ENCODE data around the gene ITM2A.

The ITM2A gene

DNA sequence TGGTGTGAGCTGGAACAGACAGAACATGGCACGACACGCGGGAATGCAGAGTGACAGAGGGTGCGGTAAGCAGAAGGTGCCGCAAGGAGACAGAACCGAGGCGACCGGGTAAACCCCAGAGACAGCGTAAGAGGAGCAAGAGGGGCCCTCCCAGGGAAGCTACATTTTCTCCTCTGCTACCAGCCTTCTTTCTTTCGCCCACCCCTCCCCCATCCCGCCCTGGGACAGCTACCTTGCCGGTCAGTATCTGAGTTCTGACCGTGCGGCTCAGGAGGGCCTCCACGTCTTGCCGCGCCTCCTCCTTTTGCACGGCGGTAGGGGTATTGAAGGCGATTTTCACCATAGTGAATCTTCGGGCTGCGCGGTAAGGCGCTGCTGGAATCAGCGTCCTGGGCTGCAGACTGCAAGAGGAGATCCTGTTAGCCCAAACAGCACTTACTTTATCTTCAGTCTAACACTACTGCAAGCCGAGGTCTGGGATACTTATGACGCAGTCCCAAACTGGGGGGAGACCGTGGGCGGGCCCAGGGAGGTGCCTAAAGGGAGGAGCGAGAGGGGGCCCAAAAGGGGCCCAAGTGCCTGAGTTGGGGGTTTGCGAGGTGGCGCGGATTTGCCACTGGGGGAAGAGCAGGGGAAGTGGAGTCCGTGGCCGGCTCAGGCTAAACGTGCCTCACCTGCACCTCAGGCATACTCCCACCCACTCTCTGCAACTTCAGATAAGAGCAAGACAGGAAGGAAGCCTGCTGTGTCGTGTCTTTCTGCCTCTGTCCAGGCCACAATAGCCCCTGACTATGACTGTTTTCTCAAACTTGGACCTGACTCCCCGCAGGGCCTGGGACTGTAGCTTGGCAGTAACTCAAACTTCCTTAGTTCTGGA, at the start of gene ITM2A:
TSS of gene ITM2A (minus strand) at position 462 of the 877 bp plus-strand sequence. CDS start at position 343, 119 bp downstream.
- no peak for DNase-seq

- no peak for DNase-seq
Observed at GRCh38 chrX:79415056-79415455, 47.9 kb upstream of the ITM2A start.

- no peak for DNase-seq
Observed at GRCh38 chrX:79413963-79414362, 46.8 kb upstream of the ITM2A start.

DNA sequence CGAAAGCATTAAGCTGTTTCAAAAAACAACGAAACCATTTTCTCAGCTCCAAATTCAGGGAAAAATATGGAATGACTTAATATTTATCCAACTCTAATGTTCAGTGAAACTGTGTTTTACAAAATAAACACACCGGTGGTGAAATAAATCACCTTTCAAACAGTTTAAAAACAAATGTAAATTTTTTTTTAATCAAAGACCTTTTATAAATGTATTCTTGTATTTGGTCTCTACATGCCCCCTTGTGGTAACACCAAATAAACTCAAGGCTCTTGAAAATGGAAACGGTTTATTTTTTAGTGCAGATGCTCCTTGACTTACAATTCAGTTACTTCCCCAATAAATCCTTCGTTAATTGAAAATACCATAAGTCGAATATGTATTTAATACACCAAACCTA, 45.8 kb upstream of the ITM2A start:
- no peak for DNase-seq

GRCh38 chrX:79412166-79412565, 45.0 kb upstream of the ITM2A start:
- no peak for DNase-seq

GRCh38 chrX:79409657-79410056, 42.5 kb upstream of the ITM2A start:
- DNase-seq = no peak

DNA sequence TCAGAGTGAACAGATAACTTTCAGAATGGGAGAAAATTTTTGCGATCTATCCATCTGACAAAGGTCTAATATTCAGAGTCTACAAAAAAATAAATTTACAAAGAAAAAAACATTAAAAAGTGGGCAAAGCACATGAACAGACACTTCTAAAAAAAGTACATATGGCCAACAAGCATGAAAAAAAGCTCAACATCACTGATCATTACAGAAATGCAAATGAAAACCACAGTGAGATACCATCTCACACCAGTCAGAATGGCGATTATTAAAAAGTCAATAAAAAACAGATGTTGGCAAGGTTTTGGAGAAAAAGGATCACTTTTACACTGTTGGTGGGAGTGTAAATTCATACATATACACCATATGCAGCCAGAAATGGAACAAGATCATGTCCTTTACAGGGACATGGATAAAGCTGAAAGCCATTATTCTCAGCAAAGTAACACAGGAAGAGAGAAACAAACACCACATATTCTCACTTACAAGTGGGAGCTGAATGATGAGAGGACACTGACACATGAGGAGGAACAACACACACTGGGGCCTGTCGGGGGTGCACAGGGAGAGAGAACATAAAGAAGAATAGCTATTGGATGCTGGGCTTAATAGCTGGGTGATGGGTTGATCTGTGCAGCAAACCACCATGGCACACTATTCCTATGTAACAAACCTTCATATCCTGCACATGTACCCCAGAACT, 41.6 kb upstream of the ITM2A start:
- DNase-seq = no peak

DNA sequence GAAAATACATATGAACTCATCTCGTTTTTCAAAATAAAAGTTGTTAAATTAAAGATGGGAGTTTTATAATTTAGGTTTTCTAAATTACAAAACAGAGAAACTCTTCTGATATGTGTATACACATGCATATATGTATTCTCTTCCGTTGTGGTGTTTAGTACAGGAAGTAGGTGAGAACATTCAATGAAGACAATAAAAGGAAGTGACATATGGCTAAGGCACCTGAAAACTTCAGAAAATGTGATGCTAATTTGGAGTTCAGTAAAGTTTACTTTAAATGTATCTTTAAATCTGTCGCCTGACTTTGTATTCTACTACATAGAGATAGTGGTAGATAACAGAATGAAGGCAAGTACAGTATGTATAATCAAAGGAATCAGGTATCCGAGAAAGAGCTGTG, 33.5 kb upstream of the ITM2A start:
- no peak for DNase-seq

DNA sequence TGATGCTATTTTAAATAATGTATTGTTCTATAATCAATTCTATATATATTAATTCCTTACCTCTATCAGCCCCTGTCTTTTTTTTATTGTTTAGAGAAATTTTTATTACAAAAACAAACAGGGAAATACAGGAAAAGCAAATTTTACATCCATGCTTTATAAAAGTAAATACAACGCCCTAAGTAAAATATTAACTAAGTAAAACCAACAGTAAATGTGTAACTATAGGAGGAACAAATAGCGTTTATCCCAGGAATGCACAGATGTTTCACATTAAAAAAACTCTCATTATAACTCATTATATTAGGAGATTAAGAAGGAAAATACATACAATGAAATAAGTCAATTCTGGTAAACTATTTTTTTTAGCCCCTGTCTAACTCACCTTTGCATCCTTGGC, 8.2 kb upstream of the ITM2A start:
- no peak for DNase-seq

GRCh38 chrX:79371640-79372039, 4.5 kb upstream of the ITM2A start:
- no peak for DNase-seq

- DNase-seq = no peak
Observed at GRCh38 chrX:79371101-79371500, 4.0 kb upstream of the ITM2A start.

DNA sequence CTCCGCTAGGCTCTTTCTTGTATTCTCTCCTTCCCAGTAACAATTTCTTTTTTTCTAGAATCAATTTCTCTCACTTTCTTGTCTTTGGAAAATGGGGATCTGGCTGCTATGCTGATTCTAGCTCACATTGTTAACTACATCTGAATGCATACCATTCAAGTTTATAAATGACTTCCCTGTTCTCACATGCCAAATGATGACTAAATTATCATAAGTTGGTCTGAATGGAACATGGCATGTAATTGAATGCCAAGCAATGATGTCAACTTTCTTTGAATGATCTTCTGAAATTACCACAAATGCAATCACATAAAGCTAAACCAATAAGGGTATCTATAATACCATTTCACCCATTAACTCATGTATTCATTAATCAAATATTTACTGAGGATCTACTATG, 2.7 kb upstream of the ITM2A start:
- no peak for DNase-seq

GRCh38 chrX:79368441-79368840, 1.3 kb upstream of the ITM2A start:
- no peak for DNase-seq

DNA sequence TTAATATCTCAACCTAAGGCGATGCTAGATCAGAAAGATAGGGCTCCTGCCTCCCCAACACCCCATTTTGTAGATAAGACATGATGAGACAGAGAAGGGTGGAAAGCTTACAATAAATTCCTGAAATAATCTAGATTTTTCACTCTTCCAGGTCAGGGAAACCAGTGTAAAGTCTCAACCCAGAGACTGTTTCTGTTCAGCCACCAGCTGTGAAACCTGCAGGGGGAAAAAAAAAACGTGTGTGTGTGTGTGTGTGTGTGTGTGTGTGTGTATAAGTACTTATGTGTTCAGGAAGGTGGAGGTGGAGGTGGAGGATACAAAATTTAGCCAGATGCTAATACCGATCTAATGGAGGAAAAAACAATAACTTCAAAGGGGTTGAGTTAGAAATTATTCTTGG, 773 bp upstream of the ITM2A start:
- no peak for DNase-seq

- DNase-seq = no peak
Observed at GRCh38 chrX:79366556-79366872, 620 bp downstream of the ITM2A start.

DNA sequence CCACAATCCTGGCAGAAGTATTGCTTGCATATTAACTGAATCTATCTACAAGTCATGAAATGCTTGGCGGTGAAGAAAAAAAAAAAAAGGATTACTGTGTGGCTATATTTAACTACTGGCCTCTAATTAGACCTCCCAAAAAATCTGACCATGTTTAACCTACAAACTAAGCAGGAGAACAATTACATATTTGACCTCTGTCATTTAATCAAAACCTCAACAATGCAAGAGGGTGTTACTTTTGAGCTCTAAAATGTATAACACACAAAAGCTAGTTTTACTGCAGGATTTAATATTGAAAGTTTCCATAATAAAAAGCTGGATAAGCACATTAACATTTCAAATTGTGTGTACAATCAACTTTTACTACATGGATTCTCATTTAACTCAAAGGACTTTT, 1.5 kb downstream of the ITM2A start:
- DNase-seq = no peak

- no peak for DNase-seq
Observed at GRCh38 chrX:79364306-79364705, 2.8 kb downstream of the ITM2A start.

GRCh38 chrX:79361192-79361870, 5.8 kb downstream of the ITM2A start:
- no peak for DNase-seq

GRCh38 chrX:79336869-79337815, 30.0 kb downstream of the ITM2A start:
- DNase-seq = no peak

- no peak for DNase-seq
Observed at GRCh38 chrX:79330022-79330421, 37.1 kb downstream of the ITM2A start.

DNA sequence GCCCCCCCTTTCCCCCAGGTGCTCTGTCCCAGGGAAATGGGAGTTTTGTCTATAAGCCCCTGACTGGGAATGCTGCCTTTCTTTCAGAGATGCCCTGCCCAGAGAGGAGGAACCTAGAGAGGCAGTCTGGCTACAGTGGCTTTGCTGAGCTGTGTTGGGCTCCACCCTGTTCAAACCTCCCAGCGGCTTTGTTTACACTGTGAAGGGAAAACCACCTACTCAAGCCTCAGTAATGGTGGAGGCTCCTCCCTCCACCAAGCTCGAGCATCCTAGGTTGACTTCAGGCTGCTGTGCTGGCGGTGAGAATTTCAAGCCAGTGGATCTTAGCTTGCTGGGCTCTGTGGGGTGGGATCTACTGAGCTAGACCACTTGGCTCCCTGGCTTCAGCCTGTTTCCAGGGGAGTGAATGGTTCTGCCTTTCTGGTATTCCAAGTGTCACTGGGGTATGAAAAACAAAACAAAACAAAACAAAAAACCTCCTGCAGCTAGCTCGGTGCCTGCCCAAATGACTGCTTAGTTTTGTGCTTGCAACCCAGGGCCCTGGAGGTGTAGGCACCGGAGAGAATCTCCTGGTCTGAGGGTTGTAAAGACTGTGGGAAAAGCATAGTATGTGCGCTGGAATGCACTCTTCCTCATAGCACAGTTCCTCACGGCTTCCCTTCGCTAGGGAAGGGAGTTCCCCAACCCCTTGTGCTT, 41.7 kb downstream of the ITM2A start:
- no peak for DNase-seq

Measured in DMS79 (cell line).